OCI-LY7 (cell line): ENCODE results near the gene GALNT17. TPM values are rescaled to one million over a fixed set of nuclear protein-coding genes. Genes with fewer than 3 reads are reported as not detected.
"Not testable (repeated sequence)": the region's sequence is repeated elsewhere in the genome, so short reads cannot be mapped to it uniquely, and the experiment has no call there.

Source experiments
- BruUV-seq: library from RNA; stranded (reverse); fragments of 400-500 nt; replicated peaks from 2 replicates; lab custom pipeline; 2021; lab: Mats Ljungman, UMichigan
- CTCF ChIA-PET: fragments of 300-600 bp; sonication (Branson Sonifier 250); formaldehyde crosslinking; loops from one replicate; lab custom pipeline; 2022; ENCODE audit warnings: antibody characterized with exemption; ENCODE audit not compliant: unreplicated experiment; lab: Charles Lee
- POLR2A ChIA-PET: fragments of 300-600 bp; sonication (Branson Sonifier 250); formaldehyde crosslinking; loops from one replicate; lab custom pipeline; 2022; ENCODE audit warnings: antibody characterized with exemption; lab: Charles Lee
- DNase-seq: peaks from one replicate; pipeline ENCODE4 v3.0.0-alpha.2; 2015; ENCODE audit warnings: low spot score
- H2AFZ ChIP-seq: fragments of 200-600 bp; sonication (generic), shearing (Covaris generic); 2 replicates; pipeline ENCODE4 v1.6.1; 2014; ENCODE audit warnings: mild to moderate bottlenecking, antibody characterized with exemption, low read length, moderate library complexity
- H3K27ac ChIP-seq: fragments of 200-600 bp; sonication (generic); 2 replicates; pipeline ENCODE4 v1.5.1; 2014; ENCODE audit warnings: mixed run types, low read depth, mild to moderate bottlenecking, moderate library complexity, low read length, inconsistent platforms; ENCODE audit not compliant: poor library complexity, severe bottlenecking
- H3K36me3 ChIP-seq: fragments of 200-600 bp; sonication (generic); 2 replicates; pipeline ENCODE4 v1.6.1; 2014; ENCODE audit warnings: mild to moderate bottlenecking, antibody characterized with exemption, low read length, moderate library complexity, mixed read lengths; ENCODE audit not compliant: insufficient read depth
- H3K4me1 ChIP-seq: fragments of 200-600 bp; sonication (generic); 2 replicates; pipeline ENCODE4 v1.5.1; 2014; ENCODE audit warnings: mild to moderate bottlenecking, low read length; ENCODE audit not compliant: insufficient read depth, poor library complexity, severe bottlenecking
- H3K4me2 ChIP-seq: fragments of 200-600 bp; sonication (generic); 2 replicates; pipeline ENCODE4 v1.6.1; 2014; ENCODE audit warnings: mild to moderate bottlenecking, low read length
- H3K4me3 ChIP-seq: fragments of 200-600 bp; sonication (generic); 2 replicates; pipeline ENCODE4 v1.5.1; 2014; ENCODE audit warnings: mild to moderate bottlenecking, low read depth, low read length; ENCODE audit not compliant: poor library complexity, severe bottlenecking
- H3K79me2 ChIP-seq: fragments of 200-600 bp; sonication (generic); 2 replicates; pipeline ENCODE4 v1.6.1; 2016; ENCODE audit warnings: low read depth, mild to moderate bottlenecking, low read length, moderate library complexity, mixed read lengths; ENCODE audit not compliant: insufficient read depth
- H3K9me2 ChIP-seq: fragments of 200-600 bp; sonication (generic); 2 replicates; pipeline ENCODE4 v1.6.1; 2016; ENCODE audit warnings: mild to moderate bottlenecking, low read length, mixed read lengths; ENCODE audit not compliant: insufficient read depth
- H3K9me3 ChIP-seq: fragments of 200-600 bp; sonication (generic); 2 replicates; pipeline ENCODE4 v1.6.1; 2014; ENCODE audit warnings: mild to moderate bottlenecking, mixed run types, low read length, mixed read lengths
- H4K20me1 ChIP-seq: fragments of 200-600 bp; sonication (generic); 2 replicates; pipeline ENCODE4 v1.6.1; 2014; ENCODE audit warnings: mild to moderate bottlenecking, antibody characterized with exemption, low read length, moderate library complexity, mixed read lengths; ENCODE audit not compliant: insufficient read depth
- CTCF ChIP-seq: fragments of 200-600 bp; sonication (generic); conservative IDR thresholded peaks from 2 replicates; pipeline ENCODE4 v1.5.1; 2014; ENCODE audit warnings: mild to moderate bottlenecking, antibody characterized with exemption, low read length, moderate library complexity, mixed read lengths
- EZH2phosphoT487 ChIP-seq: fragments of 200-600 bp; sonication (generic); IDR thresholded peaks from 2 replicates; pipeline ENCODE4 v1.6.1; 2018; ENCODE audit warnings: low read depth, borderline replicate concordance, mild to moderate bottlenecking, mixed run types, antibody characterized with exemption, low read length, moderate library complexity, mixed read lengths
- intact Hi-C: fragments of 100-400 bp; cut with micrococcal nuclease; formaldehyde crosslinking; loops from one replicate; pipeline ENCODE4 v1.10.0; 2022; ENCODE audit not compliant: unreplicated experiment
- total RNA-seq, 2 experiments: library from RNA; depleted of rRNA in 1 of 2; stranded (reverse); fragments of >200 nt in 1 of 2; shearing (Covaris generic) in 1 of 2; gene quantifications; 2 replicates each; pipeline ENCODE4 v1.2.3, GENCODE V29; 2014 to 2022

GALNT17 gene
- total RNA-seq, 2 experiments from 2014 or later = not detected

GRCh38 chr7:71208881-71209280, 76.9 kb downstream of the GALNT17 start:
- ChIA-PET CTCF (no interaction called here), POLR2A (interaction anchor here (0.7 kb wide), 1 partner anchor 262 kb away, joined by 4 read pairs; no protein-coding TSS in a partner anchor)
- Histone ChIP-seq H3K27ac (no peak overlapping the region), H3K9me2 (no peaks in the 10 kb centered on the region), H3K9me3 (no peaks in the 10 kb centered on the region), H4K20me1 (no peaks in the 10 kb centered on the region), H3K4me2 (no peak overlapping the region), H2AFZ (no peak overlapping the region), H3K4me3 (no peak overlapping the region), H3K4me1 (no peaks in the 10 kb centered on the region), H3K79me2 (no peaks in the 10 kb centered on the region), H3K36me3 (no peaks in the 10 kb centered on the region)
- intact Hi-C loops = no loop called here
- BruUV-seq = no TSS peak
- no peak for DNase-seq
- TF ChIP-seq CTCF (no peak), EZH2phosphoT487 (no peak)

GRCh38 chr7:71209484-71209883, 77.5 kb downstream of the GALNT17 start:
- H3K27ac ChIP-seq, DNase-seq, H3K79me2 ChIP-seq, H3K4me3 ChIP-seq, intact Hi-C loops, H3K4me1 ChIP-seq, CTCF ChIA-PET, H2AFZ ChIP-seq, H4K20me1 ChIP-seq, BruUV-seq, H3K9me2 ChIP-seq, H3K36me3 ChIP-seq, H3K9me3 ChIP-seq, H3K4me2 ChIP-seq: not testable (repeated sequence)
- POLR2A ChIA-PET = interaction anchor here (0.7 kb wide), 1 partner anchor 261 kb away, joined by 4 read pairs; no protein-coding TSS in a partner anchor

GRCh38 chr7:71210220-71210619, 78.3 kb downstream of the GALNT17 start:
- no TSS peak for BruUV-seq

GRCh38 chr7:71212433-71212832, 80.5 kb downstream of the GALNT17 start:
- H4K20me1 ChIP-seq, H3K4me1 ChIP-seq, H3K9me2 ChIP-seq, DNase-seq, BruUV-seq, H3K4me2 ChIP-seq, H3K4me3 ChIP-seq, CTCF ChIA-PET, H2AFZ ChIP-seq, H3K79me2 ChIP-seq, H3K9me3 ChIP-seq, H3K27ac ChIP-seq, H3K36me3 ChIP-seq, POLR2A ChIA-PET: not testable (repeated sequence)
- intact Hi-C loops = loop anchor here (10.0 kb wide), 1 partner anchor 218 kb away; no protein-coding TSS in a partner anchor

More at GRCh38 chr7:71210220-71210619, 78.3 kb downstream of the GALNT17 start:
- Histone ChIP-seq H3K79me2 (no peaks in the 10 kb centered on the region), H3K36me3 (no peaks in the 10 kb centered on the region), H3K4me1 (no peaks in the 10 kb centered on the region), H3K9me2 (no peaks in the 10 kb centered on the region), H3K4me2 (no peak overlapping the region), H3K9me3 (no peaks in the 10 kb centered on the region), H4K20me1 (no peaks in the 10 kb centered on the region), H3K4me3 (no peak overlapping the region), H3K27ac (no peak overlapping the region), H2AFZ (no peak overlapping the region)
- POLR2A ChIA-PET = no interaction called here
- TF ChIP-seq CTCF (no peak), EZH2phosphoT487 (no peak)
- intact Hi-C loops = loop anchor here (10.0 kb wide), 1 partner anchor 215 kb away; no protein-coding TSS in a partner anchor
- CTCF ChIA-PET = no interaction called here
- no peak for DNase-seq
